GM19043 (cell line): ENCODE measurements around the gene FSTL3.
A peak's percentile ranks its signal among the peaks of the same experiment; 100 is the strongest.
"Not testable (repeated sequence)": the region's sequence is repeated elsewhere in the genome, so short reads cannot be mapped to it uniquely, and the experiment has no call there.

Experiments
- ATAC-seq: cut with Tn5 transposase; IDR thresholded peaks from one replicate; pipeline ENCODE4 v1.9.1; 2021; ENCODE audit warnings: low read depth; ENCODE audit not compliant: unreplicated experiment

FSTL3 gene

GRCh38 chr19:680287-681028 lies 4.3 kb downstream of the FSTL3 start:
- peak; percentile 67 for ATAC-seq

- ATAC-seq = peak; percentile 29
Observed at GRCh38 chr19:681029-682019, 5.1 kb downstream of the FSTL3 start.

- no peak for ATAC-seq
Observed at GRCh38 chr19:682678-683320, 6.6 kb downstream of the FSTL3 start.

DNA sequence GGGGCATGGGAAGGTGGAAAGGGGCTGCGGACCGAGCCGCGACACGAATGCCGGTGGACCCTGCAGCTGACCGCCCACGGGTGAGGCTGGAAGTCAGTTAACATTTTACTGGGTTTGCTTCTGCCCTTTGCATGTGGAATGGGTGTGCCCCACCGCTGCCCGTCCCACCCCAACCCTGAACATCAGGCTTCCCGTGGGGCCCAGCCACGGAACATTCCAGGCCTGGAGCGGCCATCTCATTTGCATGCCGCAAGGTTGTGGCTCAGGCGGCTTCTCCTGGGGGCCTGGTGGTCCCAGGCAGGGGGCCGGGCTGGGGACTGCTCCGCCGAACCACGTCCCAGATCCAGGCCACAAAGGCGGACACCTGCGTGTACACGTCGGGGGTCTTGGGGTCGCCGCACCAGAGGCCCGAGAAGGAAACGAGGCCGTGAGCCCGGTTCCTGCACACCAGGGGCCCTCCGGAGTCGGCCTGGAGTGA lies 9.3 kb downstream of the FSTL3 start:
- ATAC-seq = no peak

DNA sequence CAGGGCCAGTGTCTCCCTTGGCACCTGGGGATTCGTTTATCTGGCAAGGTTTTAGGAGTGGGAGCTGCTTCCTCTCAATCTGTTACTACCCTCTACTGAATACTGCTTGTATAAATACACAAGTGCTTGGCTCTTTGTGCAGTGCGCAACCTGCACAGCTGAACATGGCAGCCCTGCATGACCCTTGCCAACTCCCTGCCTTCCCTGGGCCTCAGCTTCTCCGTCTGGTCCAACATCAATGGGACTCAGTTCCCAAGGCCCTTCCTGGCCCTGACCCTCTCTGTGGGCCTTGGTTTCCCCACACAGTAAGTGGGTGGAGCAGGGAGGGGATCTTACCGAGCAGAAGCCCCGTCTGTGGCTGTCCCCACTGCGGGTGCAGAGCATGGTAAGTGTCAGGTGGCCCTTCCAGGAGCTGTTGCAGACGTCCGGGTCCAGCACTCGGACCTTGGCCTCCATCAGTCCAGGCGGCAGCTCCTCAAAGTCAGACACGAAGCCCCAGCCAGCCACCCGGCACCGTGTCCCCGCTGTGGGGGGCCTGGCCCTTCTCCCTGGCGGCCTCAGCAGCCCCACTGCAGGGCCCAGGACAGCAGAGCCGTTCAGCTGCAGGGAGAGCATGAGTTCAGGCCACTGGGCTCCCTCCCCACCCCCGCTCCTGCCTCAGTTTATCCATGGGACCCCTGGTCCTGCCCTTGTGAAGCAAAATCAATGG lies 10.6 kb downstream of the FSTL3 start:
- no peak for ATAC-seq

DNA sequence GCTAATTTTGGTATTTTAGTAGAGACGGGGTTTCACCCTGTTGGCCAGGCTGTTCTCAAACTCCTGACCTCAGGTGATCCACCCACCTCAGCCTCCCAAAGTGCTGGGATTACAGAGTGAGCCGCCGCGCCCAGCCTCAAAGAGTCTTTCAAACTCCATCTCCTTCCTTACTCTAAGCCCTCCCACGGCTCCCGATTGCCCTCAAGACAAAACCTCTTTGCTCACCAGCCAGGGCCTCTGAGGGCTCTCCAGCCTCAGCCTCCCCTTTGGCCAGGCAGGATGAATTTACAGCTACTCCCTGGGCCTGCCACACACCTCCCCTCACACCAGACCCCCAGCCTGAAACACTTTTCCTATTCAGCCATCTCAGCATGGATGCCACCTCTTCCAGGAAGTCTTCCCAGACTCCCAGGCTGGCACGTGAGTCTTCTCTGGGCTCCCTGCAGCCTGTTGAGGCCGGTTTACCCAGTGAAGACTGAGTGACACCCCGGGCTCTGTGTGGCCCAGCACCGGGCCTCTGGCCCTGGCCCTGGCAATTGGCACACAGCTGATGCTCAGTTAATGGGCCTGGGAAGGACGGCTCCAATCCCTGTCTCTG lies 11.5 kb downstream of the FSTL3 start:
- ATAC-seq = no peak

GRCh38 chr19:688214-688613 lies 12.0 kb downstream of the FSTL3 start:
- ATAC-seq = no peak

DNA sequence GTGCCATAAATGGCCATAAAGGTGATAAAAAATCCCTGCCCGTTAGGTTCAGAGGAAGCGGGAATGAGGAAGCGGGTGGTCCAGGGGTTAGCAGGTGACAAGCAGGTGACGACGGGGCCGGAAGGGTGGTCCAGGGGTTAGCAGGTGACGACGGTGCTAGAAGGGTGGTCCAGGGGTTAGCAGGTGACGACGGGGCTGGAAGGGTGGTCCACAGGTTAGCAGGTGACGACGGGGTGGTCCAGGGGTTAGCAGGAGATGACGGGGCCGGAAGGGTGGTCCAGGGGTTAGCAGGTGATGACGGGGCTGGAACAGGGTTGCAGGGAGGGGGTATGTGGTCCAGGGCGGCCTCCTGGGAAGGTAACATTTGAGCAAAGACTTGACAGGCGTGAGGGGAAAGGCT lies 12.8 kb downstream of the FSTL3 start:
- no peak for ATAC-seq

DNA sequence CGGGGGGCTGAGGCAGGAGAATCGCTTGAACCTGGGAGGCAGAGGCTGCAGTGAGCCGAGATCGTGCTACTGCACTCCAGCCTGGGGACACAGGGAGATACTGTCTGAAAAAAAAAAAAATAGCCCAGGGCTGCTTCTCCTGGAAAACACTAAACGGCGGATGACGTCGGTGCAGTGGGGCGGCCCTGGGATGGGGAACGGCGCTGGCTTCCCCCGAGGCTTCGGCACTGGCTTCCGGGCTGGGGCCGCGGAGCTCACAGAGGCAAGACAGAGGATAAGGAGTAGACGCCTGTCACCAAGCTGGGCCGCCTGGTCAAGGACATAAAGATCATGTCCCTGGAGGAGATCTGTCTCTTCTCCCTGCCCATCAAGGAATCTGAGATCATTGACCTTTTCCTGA lies 14.0 kb downstream of the FSTL3 start:
- no peak for ATAC-seq

DNA sequence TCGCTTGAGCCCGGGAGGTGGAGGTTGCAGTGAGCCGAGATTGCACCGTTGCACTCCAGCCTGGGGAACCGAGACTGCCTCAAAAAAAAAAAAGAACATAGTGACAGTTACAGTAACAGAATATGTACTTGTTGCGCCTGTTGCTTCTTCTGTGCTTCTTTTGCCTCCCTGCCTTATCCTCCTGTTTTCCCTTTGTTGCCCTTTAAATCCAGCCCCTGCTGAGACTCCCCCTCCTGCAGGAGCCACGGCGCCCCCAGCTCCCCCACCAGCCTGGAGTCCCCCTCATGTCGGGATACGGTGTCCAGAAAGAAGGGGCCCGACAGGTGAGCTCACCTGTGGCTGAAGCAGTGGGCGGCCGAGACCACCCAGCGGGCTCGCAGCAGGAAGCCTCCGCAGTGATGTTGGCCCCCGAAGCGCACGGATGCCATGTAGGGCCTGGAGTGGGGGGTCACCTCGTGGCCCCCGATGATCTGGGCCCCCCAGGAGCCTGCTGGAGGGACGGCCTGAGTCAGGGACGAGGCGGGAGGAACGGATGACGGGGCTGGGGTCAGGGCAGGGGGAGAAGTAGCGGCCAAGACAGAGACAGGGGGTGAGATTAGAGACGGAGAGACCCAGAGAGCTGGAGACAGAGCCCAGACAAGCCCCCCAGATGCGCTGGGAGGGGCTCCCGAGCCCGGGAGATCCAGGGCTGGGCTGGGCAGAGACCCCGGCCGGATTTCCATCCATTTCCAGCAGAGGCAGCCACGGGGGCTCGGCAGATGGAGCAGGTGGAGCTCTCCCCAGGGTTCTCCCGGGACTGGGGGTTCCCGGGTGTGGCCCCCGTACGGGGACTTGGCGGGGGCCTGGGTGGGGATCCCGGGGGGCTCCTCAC lies 18.5 kb downstream of the FSTL3 start:
- ATAC-seq = no peak

DNA sequence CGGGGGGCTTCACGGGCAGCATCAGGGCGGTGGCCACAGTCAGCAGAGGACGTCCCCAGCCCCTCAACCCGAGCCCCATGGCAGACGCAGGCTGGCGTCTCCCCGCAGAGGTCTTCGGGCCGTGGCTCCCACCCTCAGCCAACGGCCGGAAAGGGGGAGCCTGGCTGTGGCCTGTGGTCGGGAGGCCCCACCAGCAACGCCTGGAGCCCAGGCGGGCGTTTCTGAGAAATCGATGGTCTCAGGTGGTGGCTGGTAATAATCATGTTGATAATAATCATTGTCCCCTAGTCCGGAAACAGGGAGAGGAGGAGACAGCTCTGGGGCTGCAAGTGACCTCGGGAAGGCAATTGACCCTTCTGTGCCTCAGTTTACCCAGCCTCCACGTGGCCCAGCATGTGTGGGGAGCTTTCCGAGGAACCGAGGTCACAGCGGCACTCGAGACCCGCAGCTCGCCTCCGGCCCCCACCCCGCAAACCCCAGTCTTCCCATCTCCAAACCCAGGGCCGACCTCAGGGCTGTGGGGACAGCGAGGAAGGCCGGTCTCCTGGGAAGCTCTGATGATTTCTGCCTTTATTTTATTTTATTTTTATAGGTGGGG lies 19.3 kb downstream of the FSTL3 start, which contains the start of gene PRSS57:
TSS of gene PRSS57 (minus strand) at position 101 of the 598 bp plus-strand sequence. CDS start at position 79, 22 bp downstream.
- ATAC-seq = no peak

DNA sequence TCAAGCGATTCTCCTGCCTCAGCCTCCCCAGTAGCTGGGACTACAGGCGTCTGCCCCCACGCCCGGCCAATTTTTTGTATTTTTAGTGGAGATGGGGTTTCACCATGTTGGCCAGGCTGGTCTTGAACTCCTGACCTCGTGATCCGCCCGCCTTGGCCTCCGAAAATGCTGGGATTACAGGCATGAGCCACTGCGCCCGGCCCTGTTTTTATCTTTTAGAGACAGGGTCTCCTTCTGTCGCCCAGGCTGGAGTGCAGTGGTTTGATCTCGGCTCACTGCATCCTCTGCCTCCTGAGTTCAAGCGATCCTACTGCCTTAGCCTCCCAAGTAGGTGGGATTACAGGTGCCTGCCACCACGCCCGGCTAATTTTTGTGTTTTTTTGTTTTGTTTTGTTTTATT lies 22.3 kb downstream of the FSTL3 start:
- not testable (repeated sequence) for ATAC-seq

- ATAC-seq = not testable (repeated sequence)
Observed at GRCh38 chr19:699885-700284, 23.7 kb downstream of the FSTL3 start.

- ATAC-seq = not testable (repeated sequence)
Observed at GRCh38 chr19:702847-703246, 26.7 kb downstream of the FSTL3 start.

GRCh38 chr19:703329-703650 lies 27.1 kb downstream of the FSTL3 start:
- no peak for ATAC-seq

- ATAC-seq = no peak
Observed at GRCh38 chr19:703651-704446, 27.7 kb downstream of the FSTL3 start.

- ATAC-seq = no peak
Observed at GRCh38 chr19:704447-704741, 28.2 kb downstream of the FSTL3 start.
